HG03196 (cell line): ENCODE data around the gene KLHL28.

Experiments used
- ATAC-seq: cut with Tn5 transposase; IDR thresholded peaks from one replicate; pipeline ENCODE4 v1.9.1; 2021; ENCODE audit not compliant: unreplicated experiment

KLHL28 gene, protein sequence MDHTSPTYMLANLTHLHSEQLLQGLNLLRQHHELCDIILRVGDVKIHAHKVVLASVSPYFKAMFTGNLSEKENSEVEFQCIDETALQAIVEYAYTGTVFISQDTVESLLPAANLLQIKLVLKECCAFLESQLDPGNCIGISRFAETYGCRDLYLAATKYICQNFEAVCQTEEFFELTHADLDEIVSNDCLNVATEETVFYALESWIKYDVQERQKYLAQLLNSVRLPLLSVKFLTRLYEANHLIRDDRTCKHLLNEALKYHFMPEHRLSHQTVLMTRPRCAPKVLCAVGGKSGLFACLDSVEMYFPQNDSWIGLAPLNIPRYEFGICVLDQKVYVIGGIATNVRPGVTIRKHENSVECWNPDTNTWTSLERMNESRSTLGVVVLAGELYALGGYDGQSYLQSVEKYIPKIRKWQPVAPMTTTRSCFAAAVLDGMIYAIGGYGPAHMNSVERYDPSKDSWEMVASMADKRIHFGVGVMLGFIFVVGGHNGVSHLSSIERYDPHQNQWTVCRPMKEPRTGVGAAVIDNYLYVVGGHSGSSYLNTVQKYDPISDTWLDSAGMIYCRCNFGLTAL

DNA sequence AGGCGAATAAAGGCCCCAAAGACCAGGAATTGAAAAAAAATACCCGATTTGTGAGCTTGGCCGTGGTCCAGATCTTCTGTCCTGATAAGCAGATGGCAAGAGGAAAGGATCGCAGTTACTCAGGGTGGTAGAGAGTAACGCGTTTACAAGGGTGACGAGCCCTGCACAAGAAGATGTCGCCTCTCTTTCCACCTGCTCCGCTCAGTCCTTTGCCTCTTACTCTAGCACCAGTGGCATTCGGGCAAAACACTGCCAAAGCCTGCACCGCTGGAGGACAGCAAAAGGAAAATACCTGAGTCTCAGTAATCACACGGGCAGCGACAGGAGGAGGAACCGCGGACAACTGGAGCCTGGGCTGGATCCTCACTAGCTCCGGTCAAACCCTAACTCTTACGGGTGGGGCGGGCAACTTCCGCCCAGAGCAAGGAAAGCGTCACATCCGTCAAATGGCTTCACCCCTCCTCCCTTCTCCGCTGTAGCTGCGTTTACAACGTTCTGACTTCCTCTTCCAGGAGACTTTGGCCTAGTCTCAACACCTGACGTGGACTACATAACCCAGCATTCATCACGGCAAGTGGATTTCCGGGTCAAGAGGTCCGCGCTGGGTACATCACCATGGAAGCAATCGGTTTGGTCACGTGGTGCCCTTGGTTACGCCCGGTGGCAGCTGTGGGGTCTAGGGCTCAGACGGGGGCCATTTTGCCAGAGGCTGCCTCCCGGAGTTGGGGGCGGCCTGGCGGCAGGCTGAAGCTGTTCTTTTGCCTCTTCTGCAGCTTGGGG is at the start of gene KLHL28, which contains the start of gene TOGARAM1:
Gene KLHL28, minus strand, starts transcription at position 394 of the 780 bp plus-strand sequence. CDS start 16,019 bp downstream, outside the sequence.
Gene TOGARAM1, plus strand, starts transcription at position 637 of the 780 bp plus-strand sequence. CDS start 232 bp downstream, outside the sequence.
- ATAC-seq, result peak; percentile 95

DNA sequence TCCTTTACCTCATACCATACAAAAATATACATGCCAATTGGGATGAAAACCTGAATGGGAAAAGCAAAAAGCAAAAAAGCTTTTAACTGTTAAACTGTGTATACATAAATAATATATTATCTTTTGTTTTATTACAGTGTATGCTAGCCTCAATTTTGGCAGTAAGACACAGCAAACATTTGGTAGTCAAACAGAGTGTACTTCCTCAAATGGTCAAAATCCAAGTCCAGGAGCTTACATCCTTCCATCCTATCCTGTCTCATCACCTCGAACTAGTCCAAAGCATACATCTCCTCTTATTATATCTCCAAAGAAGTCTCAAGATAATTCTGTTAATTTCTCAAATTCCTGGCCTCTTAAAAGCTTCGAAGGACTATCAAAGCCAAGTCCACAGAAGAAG is 42.2 kb upstream of the KLHL28 start:
- no peak for ATAC-seq

DNA sequence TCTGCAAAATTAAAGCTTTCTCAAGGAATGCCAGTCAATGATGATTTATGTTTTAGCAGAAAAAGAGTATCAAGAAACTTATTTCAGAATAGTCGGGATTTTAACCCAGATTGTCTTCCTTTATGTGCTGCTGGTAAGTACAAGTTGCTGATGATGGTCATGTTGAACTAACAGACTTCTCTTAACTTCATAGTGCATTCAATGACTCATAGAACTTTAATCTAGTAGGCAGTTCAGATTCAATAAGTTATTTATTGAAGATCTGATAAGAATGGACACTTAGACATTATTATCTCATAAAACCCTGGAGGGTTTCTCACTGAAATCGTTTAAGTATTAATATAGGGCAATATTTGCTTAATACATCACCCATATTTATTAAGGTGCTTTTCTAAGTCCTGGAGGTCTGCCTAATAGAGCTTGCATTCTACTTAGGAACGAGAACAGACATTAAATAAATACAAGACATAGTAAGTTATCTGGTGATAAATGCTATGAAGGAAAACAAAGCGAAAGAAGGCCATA is 34.1 kb upstream of the KLHL28 start:
- no peak for ATAC-seq

DNA sequence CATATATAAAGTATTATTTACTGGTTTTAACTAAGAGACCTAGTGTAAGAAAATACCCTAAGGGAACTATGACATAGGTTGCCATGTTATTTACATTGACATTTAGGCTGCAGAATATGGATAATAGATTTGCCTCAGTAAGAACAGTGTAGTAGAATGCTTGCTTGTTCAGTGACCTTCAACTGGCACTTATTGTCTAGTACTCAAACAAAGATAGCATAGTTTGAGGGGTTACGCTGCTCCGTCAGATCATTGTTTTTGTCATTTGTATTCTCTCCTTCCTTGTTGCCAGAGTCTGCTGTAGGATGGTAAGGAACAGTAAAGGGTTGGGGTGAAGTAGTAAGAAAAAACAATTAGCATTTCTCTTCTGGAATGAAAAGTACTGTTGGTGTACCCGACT is 33.4 kb upstream of the KLHL28 start:
- no peak for ATAC-seq

DNA sequence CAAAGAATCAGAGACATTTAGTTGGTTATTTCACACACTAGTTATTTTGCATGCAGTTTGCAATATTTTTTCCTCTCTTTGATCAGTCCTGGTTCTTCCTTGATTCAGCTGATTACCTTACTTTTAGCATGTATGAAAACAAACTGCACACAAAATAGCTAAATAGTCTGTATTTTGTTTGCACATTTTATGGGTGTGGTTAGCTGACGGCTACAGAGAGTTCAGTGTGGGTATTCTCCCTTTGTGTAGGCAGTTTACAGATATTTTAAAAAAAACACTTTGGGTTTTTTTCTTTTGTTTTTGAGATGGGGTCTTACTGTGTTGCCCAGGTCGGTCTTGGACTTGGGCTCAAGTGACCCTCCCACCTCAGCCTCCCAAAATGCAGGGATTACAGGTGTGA is 28.8 kb upstream of the KLHL28 start:
- no peak for ATAC-seq

DNA sequence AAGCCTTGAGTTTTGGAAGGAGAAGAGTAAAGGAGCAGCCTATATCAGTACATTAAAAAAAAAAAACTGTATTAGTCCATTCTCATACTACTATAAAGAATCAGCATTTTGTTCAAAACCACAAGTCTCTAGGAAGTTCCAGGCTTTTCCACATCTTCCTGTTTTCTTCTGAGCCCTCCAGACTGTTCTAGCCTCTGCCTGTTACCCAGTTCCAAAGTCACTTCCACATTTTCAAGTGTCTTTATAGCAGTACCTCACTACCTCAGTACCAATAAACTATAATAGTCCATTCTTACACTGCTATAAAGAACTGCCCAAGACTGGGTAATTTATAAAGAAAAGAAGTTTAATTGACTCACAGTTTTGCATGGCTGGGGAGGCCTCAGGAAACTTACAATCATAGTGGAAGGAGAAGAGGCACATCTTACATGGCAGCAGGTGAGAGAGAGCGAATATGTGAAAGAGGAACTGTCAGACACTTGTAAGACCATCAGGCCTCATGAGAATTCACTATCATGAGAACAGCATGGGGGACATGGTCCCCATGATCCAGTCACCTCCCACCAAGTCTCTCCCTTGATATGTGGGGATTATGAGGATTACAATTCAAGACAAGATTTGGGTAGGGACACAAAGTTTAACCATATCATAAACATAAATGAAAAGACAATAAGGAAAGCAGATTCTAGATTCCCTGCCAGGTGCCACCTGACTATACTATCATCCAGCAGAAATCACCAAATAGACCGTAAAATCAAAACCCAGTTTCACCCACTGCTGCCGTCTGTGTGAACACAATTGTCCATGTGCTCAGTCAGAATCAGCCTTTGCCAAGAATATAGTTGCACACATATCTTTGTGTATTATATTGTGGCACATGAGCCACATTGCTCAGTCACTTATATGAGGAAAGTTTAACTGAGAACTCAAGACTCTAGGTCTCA is 28.0 kb upstream of the KLHL28 start:
- ATAC-seq, result no peak

DNA sequence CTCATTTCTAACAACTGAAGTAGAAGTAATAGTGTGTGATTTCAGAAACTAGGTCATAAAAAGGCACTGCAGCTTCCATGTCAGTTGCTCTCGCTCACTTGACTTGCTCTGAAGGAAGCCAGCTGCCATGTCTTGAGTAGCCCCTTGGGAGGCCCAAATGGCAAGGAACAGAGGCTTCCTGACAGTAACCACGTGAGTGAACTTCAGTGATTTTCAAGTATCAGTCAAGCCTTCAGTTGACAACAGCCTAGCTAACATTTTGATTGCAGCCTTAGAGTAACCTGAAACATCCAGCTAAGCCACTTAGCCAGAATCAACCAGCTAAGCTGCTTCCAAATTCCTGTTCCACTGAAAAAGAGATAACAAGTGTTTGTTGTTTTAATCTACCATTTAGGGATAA is 26.9 kb upstream of the KLHL28 start:
- no peak for ATAC-seq

DNA sequence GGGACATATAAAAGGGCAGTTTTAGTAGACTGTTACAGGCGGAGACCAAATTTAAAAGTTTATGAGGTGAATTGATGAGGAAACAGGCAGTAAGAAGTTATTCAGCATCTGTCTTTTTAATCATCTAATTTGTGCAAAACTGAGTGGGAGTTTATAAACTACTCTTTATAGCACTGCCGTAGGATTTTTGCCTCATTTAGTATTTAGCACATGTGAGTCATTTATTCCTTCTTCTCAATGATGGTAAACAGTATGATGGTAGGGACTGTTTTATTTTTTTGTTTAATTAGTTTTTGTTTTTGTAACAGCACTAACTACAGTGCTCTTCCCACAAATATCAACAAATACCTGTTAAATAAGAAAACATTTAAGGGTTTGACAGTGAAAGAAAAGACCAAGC is 20.8 kb upstream of the KLHL28 start:
- no peak for ATAC-seq

DNA sequence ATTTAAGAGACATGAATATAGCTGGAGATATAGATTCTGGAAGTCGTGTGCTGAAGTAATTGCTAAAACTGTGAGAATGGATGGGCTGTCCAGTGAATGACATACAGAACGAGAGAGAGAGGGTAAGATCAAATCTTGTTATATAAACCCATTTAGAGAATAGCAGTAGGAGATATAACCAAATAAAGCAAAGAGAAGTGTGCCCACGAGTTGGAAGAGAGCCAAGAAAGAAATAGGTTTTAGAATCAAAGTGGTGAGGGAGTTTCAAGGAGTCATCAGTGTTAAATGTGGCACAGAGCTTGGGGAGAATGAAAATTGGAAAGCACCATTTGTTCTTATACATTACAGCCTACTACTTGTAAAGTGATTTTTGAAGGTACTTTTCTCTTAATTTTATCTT is 19.5 kb upstream of the KLHL28 start:
- no peak for ATAC-seq

DNA sequence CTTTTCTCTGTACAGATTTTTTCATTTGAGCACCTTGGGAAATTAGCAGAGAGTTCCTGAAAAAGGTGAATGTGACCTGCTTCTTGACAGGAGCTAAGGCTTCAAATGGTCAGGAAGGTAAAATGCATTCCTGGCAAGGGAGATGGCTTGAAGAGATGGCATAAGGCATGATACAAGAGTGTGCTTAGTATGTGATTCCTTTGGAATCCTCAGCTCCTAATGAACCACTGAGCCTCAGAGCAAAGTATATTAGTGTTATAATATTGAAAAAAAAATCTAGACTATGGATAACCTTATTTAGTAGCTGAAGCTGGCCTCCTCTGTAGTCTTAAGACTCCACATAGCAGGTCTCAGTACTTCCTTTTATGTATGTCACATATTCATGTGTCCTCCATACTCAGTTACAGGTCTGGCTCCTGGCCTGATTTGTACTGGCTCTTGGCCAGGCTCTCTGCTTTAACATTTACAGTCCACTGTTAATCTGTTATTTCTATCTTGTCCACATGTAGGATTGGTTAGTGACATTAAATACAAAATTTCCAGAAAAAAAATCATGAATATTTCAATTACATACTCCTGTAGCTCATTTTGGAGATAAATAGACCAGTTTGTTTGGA is 18.1 kb upstream of the KLHL28 start:
- ATAC-seq, result no peak

DNA sequence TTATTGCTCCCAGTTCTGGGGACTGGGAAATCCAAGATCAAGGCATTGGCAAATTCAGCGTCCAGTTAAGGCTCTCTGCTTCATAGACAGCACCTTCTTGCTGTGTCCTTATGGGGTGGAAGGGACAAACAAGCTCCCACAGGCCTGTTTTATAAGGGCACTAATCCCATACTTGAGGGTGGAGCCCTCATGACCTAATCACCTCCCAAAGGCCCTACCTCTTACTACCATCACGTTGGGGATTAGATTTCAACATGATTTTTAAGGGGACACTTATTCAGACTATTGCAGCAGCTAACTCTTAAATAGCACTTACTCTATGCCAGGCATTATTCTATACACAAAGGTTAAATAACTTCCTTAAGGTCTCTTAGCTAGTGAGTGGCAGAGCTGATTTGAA is 17.5 kb upstream of the KLHL28 start:
- no peak for ATAC-seq

DNA sequence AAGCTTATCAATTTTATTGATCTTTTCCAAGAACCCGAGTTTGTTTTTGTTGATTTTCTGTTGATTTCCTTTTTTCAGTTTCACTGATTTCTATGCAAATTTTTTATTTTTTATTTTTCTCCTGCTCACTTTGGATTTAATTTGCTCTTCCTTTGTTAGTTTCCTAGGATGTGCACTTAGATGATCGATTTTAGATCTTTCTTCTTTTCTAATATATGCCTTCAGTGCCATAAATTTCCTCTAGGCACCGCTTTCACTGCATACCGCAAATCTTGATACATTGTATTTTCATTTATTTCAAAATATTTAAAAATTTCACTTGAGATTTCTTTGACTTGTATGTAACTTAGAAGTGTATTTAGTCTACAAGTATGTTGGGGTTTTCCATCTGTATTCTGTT is 9.7 kb upstream of the KLHL28 start:
- ATAC-seq, result no peak

DNA sequence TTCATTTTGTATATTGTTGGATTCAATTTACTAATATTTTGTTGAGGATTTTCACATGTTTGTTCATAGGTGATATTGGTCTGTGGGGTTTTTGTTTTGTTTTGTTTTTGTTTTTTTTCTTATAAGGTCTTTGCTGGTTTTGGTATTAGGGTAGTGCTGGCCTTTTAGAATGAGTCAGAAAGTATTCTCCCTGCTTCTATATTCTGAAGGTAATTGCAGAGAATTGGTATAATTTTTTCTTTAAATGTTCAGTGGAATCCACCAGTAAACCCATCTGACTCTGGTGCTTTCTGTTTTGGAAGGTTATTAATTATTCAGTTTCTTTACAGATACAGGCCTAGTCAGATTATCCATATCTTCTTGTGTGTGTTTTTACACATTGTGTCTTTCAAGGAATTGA is 9.2 kb upstream of the KLHL28 start:
- no peak for ATAC-seq

DNA sequence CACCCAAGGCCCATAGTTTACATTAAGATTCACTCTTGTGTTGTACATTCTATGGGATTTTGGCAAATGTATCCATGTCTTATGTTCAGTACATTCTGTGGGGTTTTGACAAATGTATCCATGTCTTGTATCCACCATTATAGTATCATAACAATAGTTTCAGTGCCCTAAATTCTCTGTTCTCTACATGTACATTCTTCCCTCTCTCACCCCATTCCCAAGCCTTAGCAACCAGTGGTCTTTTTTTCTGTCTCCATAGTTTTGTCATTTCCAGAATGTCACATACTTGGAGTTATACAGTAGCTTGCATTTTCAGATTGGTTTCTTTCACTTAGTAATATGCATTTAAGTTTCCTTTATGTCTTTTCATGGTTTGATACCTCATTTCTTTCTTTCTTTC is 7.0 kb upstream of the KLHL28 start:
- ATAC-seq, result no peak

DNA sequence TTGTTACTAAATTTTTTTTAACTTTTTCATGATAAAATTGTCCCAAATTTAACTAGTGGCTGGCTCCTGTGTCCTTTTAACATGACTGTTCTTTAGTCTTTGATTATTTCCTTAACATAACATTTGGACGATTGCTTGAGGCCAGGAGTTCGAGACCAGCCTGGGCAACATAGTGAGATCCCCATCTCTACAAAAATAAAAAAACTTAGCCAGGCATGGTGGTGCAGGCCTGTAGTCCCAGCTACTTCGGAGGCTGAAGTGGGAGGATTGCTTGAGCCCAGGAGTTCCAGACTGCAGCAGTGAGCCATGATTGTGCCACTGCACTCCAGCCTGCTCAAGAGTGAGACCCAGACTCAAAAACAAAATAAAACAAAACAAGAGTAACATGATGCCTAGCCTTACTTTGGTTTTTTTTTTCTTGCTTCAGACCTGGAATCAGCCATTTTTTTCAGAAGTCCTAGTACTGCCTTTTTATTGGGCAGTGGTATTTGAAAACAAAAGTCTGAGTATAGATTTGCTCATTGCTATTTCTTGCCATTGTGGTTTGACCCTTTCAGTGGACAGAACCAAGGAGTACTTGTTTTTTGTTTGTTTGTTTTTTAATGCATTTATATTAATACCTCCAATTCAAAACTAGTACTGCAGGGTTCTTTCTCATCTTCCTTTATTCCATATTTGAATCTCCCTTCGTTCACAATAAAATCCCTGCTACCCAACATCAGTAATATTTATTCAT is 5.0 kb upstream of the KLHL28 start:
- ATAC-seq, result no peak

DNA sequence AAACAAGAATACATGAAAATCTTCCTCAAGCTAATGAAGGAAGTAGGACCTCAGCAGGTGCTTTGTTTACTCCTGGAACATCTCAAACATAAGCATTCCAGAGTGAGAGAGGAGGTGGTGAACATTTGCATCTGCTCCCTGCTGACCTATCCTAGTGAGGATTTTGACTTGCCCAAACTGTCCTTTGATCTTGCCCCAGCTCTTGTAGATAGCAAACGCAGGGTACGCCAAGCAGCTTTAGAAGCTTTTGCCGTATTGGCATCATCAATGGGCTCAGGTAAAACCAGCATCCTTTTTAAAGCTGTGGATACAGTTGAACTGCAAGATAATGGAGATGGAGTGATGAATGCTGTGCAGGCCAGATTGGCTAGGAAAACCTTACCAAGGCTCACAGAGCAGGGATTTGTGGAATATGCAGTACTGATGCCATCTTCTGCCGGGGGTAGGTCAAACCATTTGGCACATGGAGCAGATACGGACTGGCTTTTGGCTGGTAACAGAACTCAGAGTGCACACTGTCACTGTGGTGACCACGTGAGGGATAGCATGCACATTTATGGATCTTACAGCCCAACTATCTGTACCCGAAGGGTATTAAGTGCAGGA is 2.1 kb upstream of the KLHL28 start:
- no peak for ATAC-seq

DNA sequence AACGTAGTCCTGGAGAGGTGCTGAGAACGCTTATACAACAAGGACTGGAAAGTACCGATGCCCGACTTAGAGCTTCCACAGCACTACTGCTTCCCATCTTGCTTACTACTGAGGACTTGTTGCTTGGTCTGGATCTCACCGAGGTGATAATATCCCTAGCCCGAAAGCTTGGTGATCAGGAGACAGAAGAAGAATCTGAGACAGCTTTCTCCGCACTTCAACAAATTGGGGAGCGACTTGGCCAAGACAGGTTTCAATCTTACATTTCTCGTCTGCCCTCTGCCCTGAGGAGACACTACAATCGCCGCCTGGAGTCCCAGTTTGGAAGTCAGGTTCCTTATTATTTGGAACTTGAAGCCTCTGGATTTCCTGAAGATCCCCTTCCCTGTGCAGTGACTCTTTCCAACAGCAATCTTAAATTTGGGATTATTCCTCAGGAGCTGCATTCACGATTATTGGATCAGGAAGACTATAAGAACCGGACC is 1.3 kb upstream of the KLHL28 start:
- ATAC-seq, result no peak

DNA sequence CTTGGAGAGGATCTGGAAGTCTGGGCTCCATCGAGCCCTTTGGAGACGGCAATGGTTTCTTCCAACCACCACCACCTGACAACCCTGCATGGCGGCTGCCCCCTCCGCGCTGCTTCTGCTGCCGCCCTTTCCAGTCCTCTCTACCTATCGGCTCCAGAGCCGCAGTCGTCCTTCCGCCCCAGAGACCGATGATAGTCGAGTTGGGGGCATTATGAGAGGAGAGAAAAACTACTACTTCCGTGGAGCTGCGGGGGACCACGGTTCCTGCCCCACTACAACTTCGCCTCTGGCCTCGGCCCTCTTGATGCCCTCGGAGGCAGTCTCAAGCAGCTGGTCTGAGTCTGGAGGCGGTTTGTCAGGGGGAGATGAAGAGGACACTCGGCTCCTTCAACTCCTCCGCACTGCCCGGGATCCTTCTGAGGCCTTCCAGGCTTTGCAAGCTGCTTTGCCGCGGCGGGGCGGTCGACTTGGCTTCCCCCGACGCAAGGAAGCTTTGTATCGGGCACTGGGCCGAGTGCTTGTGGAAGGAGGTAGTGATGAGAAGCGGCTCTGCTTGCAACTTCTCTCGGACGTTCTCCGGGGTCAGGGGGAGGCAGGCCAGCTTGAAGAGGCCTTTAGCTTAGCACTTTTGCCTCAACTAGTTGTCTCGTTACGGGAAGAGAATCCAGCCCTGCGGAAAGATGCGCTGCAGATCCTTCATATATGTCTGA is 742 bp upstream of the KLHL28 start:
- peak; percentile 23 for ATAC-seq
